NCI-H1436 treated with DMSO at 0.1 percent for 48 hours (cell line): ENCODE measurements around the gene GYG1.
"Not testable (repeated sequence)": the region's sequence is repeated elsewhere in the genome, so short reads cannot be mapped to it uniquely, and the experiment has no call there.

Source experiments
- DNase-seq: peaks from one replicate; lab custom pipeline; 2025; lab: John Stamatoyannopoulos, UW

The GYG1 gene

DNA sequence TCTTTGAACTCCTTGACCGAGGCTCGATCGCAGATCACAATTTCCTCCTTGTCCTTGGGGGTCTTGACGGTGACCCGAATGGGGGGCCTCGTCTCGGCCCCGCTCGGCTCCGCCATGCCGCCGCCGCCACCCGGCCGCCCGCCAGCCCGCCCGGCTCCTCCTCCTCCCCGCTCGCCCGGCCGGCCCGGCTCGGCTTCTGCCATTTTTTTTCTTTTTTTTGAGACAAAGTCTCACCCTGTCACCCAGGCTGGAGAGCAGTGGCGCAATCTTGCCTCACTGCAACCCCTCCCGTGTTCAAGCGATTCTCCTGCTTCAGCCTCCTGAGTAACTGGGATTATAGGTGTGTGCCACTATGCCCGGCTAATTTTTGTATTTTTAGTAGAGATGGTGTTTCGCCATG is 3.8 kb upstream of the GYG1 start:
- not testable (repeated sequence) for DNase-seq

DNA sequence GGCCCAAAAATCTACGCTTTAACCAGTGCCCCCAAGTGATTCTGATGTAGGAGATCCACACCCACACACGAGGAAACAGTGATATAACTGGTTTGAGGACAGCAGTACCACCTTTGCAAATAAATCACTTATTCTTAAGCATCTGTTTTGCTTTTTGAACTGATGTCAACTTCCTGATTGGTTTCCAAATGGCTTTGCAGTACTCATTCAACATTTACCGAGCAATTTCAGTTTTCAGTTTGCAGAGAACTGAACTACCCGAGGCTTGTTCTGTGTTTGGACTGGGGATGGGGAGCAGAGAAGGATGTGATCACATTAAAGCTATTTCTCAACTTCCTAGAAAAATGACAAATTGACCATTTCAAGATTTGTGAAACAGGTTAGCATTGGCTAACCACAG is 1.1 kb upstream of the GYG1 start:
- no peak for DNase-seq

DNA sequence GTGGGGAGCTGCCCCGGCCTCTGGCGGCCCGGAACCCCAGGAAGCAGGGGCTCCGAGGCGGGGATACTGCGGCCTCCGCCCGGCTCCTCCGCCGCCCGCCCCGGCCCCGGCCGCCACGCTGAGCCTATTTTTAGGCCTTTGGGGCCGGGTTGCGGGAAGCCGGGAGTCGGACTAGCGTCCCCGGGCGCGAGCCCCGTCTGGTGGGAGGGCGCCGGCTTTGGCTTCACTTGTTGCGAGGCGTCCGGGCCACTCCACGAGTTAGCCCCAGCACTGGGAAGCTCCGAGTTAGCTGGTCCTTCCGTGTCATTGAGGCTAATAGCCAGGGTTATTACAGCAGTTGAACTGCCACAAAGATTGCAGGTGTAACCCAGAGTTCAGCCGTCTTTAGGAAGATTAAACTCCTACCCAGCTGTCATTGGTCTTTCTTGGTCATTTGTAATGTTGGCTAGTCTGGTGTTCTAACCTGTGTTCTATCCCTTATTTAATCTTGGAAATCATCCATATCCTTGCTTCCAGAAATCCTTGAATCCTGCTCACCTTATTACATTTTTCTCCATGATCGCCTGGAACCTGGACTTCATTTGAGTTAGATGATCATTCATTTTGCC is 791 bp downstream of the GYG1 start:
- no peak for DNase-seq

DNA sequence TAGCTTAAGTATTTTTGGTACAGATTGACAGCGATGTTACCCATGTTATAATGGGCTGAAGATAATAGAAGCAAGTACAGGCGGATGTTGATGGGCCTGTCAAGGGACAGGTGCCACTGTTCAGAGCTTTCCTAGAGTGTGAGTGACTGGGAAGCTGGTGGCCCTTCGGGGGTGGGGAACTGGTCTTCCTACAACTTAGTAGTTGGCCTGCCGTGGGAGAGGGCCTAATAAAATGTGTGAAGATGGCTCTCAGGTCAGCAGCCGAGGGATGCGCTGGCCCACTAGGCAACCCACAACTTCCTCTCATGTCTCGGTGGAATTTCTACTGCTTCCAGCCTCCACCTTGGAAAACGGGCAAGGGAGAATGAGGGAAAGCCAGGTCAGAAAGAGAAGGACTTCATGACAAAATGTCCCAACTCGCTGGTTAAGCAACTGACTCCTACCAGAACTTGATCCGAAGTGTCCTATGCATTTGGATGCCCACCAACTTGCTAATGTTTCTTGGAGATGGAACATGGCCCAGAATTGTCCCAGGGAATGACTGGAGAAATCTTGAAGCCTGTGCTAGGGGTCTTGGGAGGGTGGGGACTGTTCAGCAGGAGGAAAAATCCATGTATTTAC is 1.4 kb downstream of the GYG1 start:
- no peak for DNase-seq

DNA sequence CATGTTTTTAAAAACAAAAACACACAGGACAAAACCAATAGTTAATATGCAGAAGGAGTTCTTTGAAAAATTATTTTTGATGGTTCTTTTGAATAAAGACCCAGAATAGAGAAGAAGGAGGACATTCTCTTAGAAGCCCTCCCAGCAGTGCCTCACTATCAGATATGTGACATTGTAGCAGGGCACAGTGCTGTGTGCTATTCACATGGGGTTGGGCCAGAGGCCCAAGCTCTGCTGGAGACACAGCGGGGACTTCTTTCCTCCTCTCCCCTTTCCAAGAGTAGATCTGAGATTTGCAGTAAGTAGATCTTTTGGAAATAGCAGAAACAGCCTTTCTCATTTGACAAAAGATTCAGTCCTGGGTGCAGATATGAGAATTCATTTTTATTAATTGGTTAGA is 6.3 kb downstream of the GYG1 start:
- no peak for DNase-seq

DNA sequence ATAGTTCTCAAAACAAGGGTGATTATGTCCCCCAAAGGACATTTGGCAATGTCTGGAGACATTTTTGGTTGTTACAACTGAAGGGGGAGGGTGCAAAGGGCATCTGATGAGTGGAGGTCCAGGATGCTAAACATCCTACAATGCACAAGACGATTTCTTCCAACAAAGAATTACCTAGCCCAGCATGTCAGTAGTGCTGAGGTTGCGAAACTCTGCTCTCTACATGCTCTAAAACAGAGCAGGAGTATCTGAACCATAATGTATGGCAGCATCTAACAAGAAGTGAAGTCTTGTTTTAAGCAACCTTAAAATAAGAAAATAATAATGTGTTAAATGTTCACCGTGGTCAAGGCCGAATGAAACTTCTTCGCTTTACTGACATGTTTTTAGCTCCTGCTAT is 7.0 kb downstream of the GYG1 start:
- DNase-seq: no peak

DNA sequence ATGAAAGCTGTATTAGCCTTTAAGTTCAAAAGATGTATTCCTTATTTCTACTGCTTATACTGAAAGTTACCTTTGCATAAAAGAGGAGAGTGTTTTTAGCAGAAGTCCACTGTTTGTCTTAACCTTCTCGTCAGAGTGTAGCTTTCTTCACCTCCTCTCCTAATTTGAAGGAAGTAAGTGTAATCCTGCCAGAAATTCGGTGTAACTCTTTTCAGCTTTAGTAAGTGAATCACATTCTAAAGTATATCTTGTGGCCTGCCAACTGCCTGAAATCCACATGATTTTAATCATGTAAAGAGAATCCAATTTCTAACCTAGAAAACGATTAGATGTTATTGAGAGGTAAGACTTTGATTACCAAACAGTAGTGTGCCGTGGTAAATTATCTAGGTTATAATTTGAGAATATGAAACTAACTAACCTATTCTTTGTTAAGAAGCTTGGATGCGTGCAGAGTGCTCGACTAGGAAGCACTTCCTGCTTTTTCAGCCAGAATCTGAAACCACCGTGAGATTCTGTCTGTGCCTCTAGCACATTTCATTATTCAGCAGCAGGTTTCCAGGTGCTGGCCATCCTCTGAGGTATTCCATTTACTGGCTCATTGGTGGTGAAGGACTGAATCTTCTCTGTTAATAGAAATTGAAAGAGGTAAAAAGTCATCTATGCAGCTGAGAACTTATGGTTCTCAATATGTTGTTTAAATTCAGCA is 7.5 kb downstream of the GYG1 start:
- DNase-seq: no peak

DNA sequence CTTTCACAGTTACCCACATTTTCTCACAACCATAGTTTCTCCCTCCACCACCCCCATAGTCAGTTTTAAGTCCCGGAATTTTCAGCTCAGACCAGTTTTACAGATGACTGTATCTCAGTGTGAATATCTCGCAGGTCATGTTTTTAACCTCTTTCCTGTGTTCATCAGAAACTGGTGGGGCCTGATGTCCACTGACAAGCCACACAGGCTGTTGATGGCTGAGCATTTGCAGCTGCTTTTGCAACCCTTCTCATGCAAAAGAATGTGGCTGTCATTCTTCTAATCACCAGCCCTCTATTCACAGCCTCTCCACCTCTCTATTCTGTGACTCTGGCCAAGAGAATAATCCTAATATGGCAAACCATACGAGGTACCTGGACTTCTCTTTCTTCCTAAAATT is 8.5 kb downstream of the GYG1 start:
- DNase-seq: no peak

DNA sequence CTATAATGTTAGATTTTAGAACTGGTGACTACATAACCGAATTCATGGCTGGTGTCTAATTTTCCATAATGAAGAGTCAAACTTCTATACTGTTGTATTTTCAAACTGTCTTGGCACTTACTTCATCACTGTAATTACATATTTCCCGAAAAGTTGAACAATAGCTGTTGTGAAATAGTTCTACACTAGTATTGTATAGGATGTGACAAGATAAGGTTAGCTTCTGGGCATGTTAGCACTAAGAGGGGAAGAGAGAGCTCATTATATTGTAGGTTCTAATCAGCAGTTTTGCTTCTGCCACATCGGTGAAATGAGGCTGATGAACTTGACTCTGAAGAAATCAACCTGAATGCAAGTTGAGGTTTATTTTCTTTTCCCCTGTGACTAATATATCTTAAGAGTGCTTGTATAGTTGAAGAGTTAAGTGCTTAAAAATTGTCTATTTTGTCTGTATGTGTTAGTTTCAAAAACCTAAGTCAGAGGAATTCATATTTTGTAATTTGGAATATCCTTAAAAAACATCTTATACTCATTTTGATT is 8.9 kb downstream of the GYG1 start:
- no peak for DNase-seq

DNA sequence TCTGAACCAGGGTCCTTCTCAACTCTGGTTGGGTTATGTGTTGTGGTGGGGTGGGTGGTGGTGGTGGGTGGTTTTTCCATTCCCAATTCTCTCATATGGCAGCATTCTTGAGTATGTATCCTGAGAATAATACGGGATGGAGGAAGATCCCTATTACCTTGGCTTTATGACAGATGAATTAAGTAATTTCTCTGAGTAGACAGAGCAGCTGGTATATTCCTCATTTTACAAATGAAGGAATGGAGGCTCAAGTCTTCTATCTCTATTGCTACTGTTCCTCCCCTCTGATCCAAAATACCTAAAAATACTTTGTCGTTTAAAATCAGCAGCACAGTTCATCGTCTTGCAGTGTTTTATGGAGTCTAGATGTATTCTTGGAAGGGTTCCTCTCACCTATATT is 10.4 kb downstream of the GYG1 start:
- DNase-seq: no peak

DNA sequence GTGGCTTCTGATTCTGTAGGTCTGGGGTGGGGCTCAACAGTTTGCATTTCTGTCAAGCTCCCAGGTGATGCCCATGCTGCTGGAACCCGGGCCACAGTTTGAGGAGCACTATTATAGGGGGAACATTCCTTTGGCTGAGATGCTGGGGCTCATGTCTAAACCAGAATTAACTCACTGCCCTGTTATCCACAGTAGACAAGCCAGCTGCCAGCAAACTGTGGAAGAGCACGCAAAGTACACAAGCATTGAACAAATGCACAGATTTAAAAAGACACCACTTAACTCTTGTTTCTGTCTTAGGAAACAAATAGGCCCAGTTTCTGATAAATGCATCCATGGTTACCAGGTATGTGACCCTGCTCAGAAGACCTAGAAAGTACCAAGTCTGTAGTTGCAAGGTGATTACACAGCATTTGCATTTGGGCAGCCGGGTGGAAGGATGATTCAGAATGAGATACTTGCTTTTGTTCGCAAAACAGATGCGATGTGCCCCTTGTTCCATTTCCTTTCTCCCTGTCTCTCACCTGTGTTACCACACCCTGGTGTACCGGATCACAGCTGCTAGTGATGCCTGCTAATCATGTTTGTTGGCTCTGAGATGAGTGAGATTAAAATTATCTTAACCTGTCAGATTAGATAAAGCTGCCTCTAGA is 12.4 kb downstream of the GYG1 start:
- no peak for DNase-seq

DNA sequence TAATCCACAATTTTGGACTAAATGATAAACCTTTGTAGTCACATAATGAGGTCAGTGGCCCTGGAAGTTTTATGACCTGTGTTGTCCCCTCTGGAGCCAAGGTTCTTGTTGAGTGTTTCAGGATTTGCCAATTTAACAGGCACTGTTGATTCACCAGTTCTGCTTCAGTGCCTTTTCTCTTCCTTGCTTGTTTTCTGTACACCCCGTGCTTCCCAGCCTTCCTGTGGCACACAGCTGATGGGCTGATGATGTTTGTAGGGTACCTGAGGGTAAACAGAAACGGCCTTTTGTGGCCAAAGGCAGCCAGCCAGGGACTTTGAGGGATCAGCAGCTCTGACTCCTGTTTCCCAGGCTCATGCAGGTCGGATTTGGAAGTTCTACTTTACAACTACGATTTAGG is 13.3 kb downstream of the GYG1 start:
- DNase-seq: no peak

DNA sequence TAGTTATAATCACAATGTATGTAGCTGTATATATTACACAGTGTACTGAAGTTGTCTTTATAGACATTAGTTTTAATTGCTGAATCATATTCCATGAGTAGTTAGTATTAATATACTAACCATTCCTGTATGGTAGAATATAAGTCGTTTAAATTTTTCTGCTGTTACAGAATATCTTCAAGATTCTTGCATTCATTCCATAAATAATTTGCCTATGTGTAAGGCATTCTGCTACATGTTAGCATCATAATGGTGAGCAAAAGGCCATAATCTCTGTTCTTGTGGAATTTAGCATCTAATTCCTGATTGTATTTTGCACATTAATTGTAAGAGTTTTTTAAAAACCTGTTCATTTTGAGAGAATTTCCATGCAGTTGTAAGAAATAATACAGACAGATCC is 14.1 kb downstream of the GYG1 start:
- no peak for DNase-seq

DNA sequence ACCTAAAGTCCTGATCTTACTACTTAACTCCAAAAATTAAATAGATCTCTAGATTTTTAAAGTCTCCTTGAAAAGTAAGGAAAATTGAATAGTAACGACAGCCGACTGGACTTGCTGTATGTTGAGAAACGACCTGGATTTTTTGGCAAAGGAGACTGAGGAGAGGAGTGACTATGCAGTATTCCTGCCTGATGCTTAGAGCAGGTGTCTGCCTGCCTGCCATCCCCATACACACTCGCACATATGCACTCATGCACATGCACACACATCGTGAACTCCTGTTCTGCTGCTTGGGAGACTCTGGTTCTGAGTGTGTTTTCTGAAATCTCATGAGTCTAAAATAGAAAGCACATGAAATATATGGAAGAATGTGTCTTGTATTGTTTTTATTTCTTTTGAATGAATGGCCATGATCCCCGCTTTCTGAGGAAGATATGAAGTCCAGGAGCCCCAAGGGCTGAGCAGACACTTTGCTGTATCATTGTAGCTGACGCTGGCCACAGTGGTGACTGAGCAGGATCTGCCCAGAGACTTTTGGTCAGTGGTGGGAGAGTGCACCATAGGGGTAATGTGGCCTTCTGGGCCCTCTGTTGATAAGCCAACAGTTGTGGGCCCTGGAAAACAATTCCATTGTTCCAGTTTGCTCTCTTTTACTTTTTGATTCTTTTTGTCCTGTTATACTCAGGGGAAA is 16.4 kb downstream of the GYG1 start:
- no peak for DNase-seq

DNA sequence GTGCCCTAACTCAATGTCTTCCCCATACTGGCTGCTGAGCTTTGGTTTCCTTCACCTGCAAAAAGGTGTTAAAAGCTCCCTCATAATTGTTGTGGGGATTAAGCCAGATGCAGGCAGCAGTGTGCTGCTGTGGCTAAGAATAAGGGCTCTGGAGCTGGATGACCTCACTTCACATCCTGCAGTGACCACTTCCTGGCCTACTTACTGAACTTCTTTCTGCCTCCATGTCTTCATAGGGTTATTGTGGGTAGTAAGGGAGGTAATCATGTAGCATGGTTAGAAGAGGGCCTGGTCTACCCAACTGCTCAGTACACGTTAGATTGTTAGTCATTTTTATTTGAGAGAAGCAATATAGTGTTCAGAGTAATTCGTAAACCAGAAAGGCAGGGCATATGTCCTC is 18.4 kb downstream of the GYG1 start:
- DNase-seq: no peak

DNA sequence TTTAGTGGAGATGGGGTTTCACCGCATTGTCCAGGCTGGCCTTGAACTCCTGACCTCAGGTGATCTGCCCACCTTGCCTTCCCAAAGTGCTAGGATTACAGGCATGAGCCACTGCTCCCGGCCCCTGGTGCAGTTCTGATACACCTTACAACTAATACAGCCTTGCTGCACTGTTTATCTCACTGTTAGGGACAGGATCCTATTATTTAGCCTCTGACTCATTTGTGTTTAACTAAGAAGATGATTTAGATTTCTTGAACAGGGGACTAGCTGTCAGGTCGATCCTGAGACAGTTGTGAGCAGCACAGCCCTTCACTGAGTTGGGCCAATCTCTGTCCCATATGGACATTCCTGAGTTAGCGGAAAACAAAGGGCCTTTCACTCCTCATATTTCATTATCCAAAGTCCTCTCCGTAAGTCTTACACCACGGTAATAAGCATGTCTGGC is 19.2 kb downstream of the GYG1 start:
- no peak for DNase-seq

DNA sequence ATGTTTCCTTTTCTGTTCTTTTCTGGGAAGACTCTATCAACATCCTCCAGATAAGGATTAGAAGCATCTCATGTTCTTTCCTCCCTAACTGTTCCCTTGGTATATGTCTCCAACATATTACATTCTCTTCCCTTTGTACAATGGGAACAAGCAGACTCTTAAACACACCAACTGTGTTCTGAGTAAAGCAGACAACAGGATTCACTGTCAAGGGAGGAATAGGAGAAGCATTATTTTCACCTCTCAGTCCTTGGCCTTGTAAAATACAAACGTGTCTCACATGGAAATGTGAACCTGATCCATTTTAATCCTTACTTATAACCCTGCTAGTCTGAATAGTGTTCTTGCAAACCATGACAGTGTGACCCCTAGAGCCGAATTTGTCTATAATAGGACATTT is 19.6 kb downstream of the GYG1 start:
- no peak for DNase-seq

DNA sequence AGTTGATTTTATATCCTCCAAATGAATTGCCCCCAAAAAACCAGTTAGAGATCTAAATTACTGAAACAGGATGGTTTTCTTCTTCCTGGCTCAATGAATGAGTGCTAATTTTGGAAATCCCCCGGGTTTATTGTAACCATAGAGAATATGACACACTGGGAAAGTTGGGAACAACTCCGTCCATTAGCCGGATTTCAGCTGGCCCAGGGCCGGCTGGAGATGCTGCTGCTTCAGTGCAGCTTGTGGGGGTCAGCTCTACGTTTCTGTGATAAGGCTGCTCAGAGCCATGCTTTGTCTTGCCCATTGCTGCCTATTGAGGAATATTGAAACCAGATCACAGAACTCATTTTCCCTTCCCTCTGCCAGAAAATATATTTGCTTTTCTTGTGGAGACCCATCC is 20.3 kb downstream of the GYG1 start:
- DNase-seq: no peak

DNA sequence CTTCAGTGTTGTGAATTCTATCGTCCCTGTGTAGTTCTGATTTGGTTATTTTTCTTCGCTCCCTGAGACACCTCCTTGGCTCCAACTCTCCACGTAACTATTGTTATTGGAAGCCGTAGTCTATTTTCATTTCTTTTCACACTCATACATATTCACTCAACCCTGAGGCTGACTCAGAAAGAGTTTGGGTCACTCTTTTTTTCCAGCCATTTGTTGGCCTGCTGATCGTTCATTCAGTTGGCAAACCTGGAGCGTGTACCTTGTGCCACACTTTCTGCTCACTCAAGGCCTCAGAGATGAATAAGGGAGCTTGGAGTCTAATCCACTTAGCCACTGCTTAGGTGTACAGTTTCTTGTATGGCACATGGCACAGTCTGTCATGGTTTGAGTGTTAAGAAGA is 22.4 kb downstream of the GYG1 start:
- DNase-seq: no peak

DNA sequence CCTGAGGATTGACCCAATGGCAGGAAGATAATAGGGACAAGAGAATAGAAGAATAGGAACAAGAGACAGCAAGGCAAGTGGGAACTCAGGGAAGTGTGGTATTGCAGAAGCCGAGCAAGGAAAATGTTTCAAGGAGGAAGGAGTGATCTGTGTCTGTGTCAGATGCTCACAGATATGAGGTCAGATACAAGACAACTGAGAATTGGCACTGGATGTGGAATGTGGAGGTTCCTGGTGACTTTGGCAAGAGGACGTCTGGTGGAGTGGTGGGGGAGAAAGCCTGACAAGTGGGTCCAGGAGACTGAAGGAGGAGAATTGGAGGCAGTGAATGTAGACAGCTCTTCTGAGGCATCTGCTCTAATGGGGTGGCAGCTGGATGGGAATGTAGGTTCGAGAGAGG is 24.1 kb downstream of the GYG1 start:
- DNase-seq: no peak

DNA sequence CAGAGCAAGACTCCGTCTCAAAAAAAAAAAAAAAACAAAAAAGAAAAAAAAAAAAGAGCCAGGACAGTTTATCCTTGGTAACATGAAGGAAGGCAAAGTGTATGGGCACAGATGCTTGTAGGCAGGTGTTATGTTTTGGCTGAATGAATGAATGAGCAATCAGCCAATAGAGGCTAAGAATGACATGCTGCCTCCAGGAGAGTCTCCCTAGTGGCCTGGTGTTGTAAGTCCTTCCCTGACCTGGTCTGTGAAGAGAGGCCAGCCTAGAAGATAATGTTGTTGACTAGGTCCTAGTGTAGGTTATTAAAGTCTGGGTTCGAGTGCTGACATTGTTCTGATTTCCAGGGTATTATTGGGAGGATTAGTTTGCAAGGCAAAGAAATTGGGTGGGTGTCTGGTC is 24.9 kb downstream of the GYG1 start:
- no peak for DNase-seq
